Measurements from ENCODE around the gene VASH2.

DNA sequence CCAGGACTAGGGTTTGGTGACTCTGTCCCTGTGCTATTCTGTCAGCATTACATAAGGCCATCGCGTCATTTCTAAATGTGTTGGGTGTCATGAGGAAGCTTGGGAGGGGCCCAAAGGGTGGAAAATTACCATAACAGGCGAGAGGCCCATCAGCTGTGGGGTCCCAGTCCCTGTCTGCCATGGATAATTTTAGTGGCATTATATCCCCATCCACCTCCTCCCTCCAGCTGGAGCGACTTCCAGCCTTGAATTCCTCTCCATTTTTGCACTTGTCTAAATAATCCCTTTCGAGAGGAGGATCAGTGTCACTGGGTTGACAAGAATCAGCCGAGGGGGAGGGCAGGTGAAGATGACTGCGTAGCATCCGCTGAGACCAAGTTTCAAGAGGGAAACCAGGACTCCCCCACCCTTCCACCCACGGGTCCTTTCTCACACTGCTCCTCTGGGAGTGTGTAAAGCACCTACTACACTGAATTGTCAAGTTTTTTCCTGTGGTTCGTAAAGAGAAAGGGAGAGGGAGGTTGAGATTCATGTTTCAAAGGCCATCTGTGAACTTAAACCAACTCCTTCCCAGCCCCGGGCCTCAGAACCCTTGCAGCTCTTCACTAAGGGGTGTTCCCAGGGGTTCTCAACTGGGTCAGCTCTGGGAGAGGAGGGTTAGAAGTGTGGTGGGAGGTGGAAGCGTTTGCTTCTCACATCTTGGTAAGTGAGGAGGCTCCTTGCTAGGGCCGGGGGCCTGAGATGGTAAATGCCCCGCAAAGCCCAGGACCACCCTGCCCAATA lies 29.2 kb downstream of the VASH2 start:
- TF ChIP-seq, protein P1, sequence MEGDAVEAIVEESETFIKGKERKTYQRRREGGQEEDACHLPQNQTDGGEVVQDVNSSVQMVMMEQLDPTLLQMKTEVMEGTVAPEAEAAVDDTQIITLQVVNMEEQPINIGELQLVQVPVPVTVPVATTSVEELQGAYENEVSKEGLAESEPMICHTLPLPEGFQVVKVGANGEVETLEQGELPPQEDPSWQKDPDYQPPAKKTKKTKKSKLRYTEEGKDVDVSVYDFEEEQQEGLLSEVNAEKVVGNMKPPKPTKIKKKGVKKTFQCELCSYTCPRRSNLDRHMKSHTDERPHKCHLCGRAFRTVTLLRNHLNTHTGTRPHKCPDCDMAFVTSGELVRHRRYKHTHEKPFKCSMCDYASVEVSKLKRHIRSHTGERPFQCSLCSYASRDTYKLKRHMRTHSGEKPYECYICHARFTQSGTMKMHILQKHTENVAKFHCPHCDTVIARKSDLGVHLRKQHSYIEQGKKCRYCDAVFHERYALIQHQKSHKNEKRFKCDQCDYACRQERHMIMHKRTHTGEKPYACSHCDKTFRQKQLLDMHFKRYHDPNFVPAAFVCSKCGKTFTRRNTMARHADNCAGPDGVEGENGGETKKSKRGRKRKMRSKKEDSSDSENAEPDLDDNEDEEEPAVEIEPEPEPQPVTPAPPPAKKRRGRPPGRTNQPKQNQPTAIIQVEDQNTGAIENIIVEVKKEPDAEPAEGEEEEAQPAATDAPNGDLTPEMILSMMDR (IDR thresholded peaks at IDR 0.05): no peak
- TF ChIP-seq ATF1 (CRISPR knock-in tag; IDR thresholded peaks at IDR 0.05) (no peak), TCF7 (CRISPR knock-in tag; IDR thresholded peaks at IDR 0.05; ENCODE audit: low read depth) (no peak)

All from WTC11 (cell line).